IMR-90 (cell line): Measurements from ENCODE around the gene EPC1. TPM values are rescaled to one million over a fixed set of nuclear protein-coding genes. Genes with fewer than 3 reads are reported as not detected.

Source experiments
- ATAC-seq: fragments of 200-7000 bp; cut with Tn5 transposase; 2 replicates; pipeline ENCODE4 v1.9.1; 2020; ENCODE audit warnings: low read depth, mild to moderate bottlenecking, moderate library complexity
- BruUV-seq: library from RNA; stranded (reverse); fragments of 400-500 nt; replicated peaks from 2 replicates; lab custom pipeline; 2021; lab: Mats Ljungman, UMichigan
- CTCF ChIA-PET: fragments of 300-600 bp; formaldehyde crosslinking; extraction: SDS; loops from one replicate; lab custom pipeline; 2021; ENCODE audit warnings: antibody characterized with exemption; lab: Yijun Ruan, JAX
- POLR2A ChIA-PET: fragments of 300-600 bp; sonication (Branson Sonifier 250); formaldehyde crosslinking; loops from one replicate; lab custom pipeline; 2022; ENCODE audit warnings: antibody characterized with exemption; ENCODE audit not compliant: unreplicated experiment; lab: Charles Lee
- DNase-seq: peaks from one replicate; pipeline ENCODE4 v3.0.0; 2013
- H2AFZ ChIP-seq: replicated peaks from 2 replicates; pipeline ENCODE3; 2013; ENCODE audit warnings: low read length, mild to moderate bottlenecking; ENCODE audit not compliant: poor library complexity
- H2AK5ac ChIP-seq: 2 replicates; pipeline ENCODE4 v1.6.1; 2013; ENCODE audit warnings: low read depth, low read length, inconsistent platforms
- H2AK9ac ChIP-seq: replicated peaks from 2 replicates; pipeline ENCODE3; 2013; ENCODE audit warnings: mild to moderate bottlenecking, low read depth, low read length, moderate library complexity; ENCODE audit not compliant: poor library complexity
- H2BK120ac ChIP-seq: 2 replicates; pipeline ENCODE4 v1.6.1; 2013; ENCODE audit warnings: low read depth, low read length, inconsistent platforms
- H2BK15ac ChIP-seq: 3 replicates; pipeline ENCODE4 v1.6.1; 2013; ENCODE audit warnings: low read depth, low read length, inconsistent platforms
- H2BK20ac ChIP-seq: 2 replicates; pipeline ENCODE4 v1.6.1; 2013; ENCODE audit warnings: low read depth, mild to moderate bottlenecking, inconsistent platforms, low read length, moderate library complexity
- H2BK5ac ChIP-seq: 2 replicates; pipeline ENCODE4 v1.6.1; 2013; ENCODE audit warnings: mild to moderate bottlenecking, low read depth, low read length, inconsistent platforms; ENCODE audit not compliant: poor library complexity, severe bottlenecking
- H3K14ac ChIP-seq: replicated peaks from 2 replicates; pipeline ENCODE4 v1.6.1; 2013; ENCODE audit warnings: low read depth, low read length, inconsistent platforms
- H3K18ac ChIP-seq: 2 replicates; pipeline ENCODE4 v1.6.1; 2013; ENCODE audit warnings: low read depth, low read length, control low read depth
- H3K23ac ChIP-seq: 2 replicates; pipeline ENCODE4 v1.6.1; 2013; ENCODE audit warnings: low read depth, low read length, inconsistent platforms
- H3K27ac ChIP-seq: 2 replicates; pipeline ENCODE4 v1.5.1; 2013; ENCODE audit warnings: mild to moderate bottlenecking, control low read depth, low read length; ENCODE audit not compliant: insufficient read depth
- H3K27me3 ChIP-seq: 2 replicates; pipeline ENCODE4 v1.6.1; 2013; ENCODE audit warnings: low read length; ENCODE audit not compliant: control insufficient read depth, insufficient read depth
- H3K36me3 ChIP-seq: 2 replicates; pipeline ENCODE4 v1.6.1; 2013; ENCODE audit warnings: low read length, mixed read lengths; ENCODE audit not compliant: control insufficient read depth, insufficient read depth
- H3K4ac ChIP-seq: 2 replicates; pipeline ENCODE4 v1.6.1; 2013; ENCODE audit warnings: low read depth, low read length, inconsistent platforms
- H3K4me1 ChIP-seq: 2 replicates; pipeline ENCODE4 v1.6.1; 2013; ENCODE audit warnings: low read length, mixed read lengths; ENCODE audit not compliant: control insufficient read depth, insufficient read depth
- H3K4me2 ChIP-seq: 2 replicates; pipeline ENCODE4 v1.6.1; 2013; ENCODE audit warnings: low read depth, mild to moderate bottlenecking, control low read depth, low read length, moderate library complexity
- H3K4me3 ChIP-seq: 2 replicates; pipeline ENCODE4 v1.5.1; 2013; ENCODE audit warnings: low read depth, mild to moderate bottlenecking, control low read depth, low read length, moderate library complexity; ENCODE audit not compliant: insufficient read depth
- H3K56ac ChIP-seq: 2 replicates; pipeline ENCODE4 v1.6.1; 2013; ENCODE audit warnings: low read length, inconsistent platforms; ENCODE audit not compliant: insufficient read depth; ENCODE audit errors: extremely low read depth
- H3K79me1 ChIP-seq, 2 experiments: 2 replicates each; pipeline ENCODE4 v1.6.1; 2013; ENCODE audit warnings: low read length in 2 of 2, inconsistent platforms in 1 of 2, low read depth in 1 of 2
- H3K9ac ChIP-seq: 2 replicates; pipeline ENCODE4 v1.6.1; 2013; ENCODE audit warnings: low read depth, low read length, control low read depth
- H3K9me1 ChIP-seq: 2 replicates; pipeline ENCODE4 v1.6.1; 2013; ENCODE audit warnings: low read length, inconsistent platforms; ENCODE audit not compliant: insufficient read depth
- H3K9me3 ChIP-seq: 2 replicates; pipeline ENCODE4 v1.6.1; 2013; ENCODE audit warnings: low read length; ENCODE audit not compliant: control insufficient read depth, insufficient read depth
- H4K20me1 ChIP-seq: 2 replicates; pipeline ENCODE4 v1.6.1; 2013; ENCODE audit warnings: low read length, inconsistent platforms; ENCODE audit not compliant: insufficient read depth
- H4K5ac ChIP-seq: 2 replicates; pipeline ENCODE4 v1.6.1; 2013; ENCODE audit warnings: mild to moderate bottlenecking, low read depth, low read length, control low read depth
- H4K8ac ChIP-seq, 2 experiments: 2 replicates each; pipeline ENCODE4 v1.6.1; 2013; ENCODE audit warnings: low read depth in 2 of 2, low read length in 2 of 2, control low read depth in 1 of 2, inconsistent platforms in 1 of 2
- H4K91ac ChIP-seq: 2 replicates; pipeline ENCODE4 v1.6.1; 2013; ENCODE audit warnings: low read depth, low read length, inconsistent platforms; ENCODE audit not compliant: insufficient read depth
- BHLHE40 ChIP-seq: fragments of 150-350 bp; IDR thresholded peaks from 2 replicates; pipeline ENCODE4 v1.6.1; 2016; ENCODE audit warnings: mild to moderate bottlenecking, low read depth, low read length
- CEBPB ChIP-seq: IDR thresholded peaks from 2 replicates; pipeline ENCODE4 v1.6.1; 2012; ENCODE audit warnings: low read depth, low read length, improper control_type of control experiment
- CHD1 ChIP-seq: IDR thresholded peaks from 2 replicates; pipeline ENCODE4 v1.6.1; 2012; ENCODE audit warnings: low read depth, low read length, improper control_type of control experiment
- FOS ChIP-seq: fragments of 150-350 bp; IDR thresholded peaks from 2 replicates; pipeline ENCODE4 v1.6.1; 2016; ENCODE audit warnings: low read depth, low read length
- MAFK ChIP-seq: IDR thresholded peaks from 2 replicates; pipeline ENCODE4 v1.6.1; 2012; ENCODE audit warnings: low read depth, low read length, improper control_type of control experiment
- MAZ ChIP-seq: IDR thresholded peaks from 2 replicates; pipeline ENCODE4 v1.6.1; 2012; ENCODE audit warnings: low read depth, mild to moderate bottlenecking, low read length, improper control_type of control experiment, moderate library complexity, borderline replicate concordance
- MXI1 ChIP-seq: IDR thresholded peaks from 2 replicates; pipeline ENCODE4 v1.6.1; 2012; ENCODE audit warnings: low read depth, mild to moderate bottlenecking, low read length, moderate library complexity, borderline replicate concordance
- NFE2L2 ChIP-seq: fragments of 150-350 bp; IDR thresholded peaks from 2 replicates; pipeline ENCODE4 v1.6.1; 2016; ENCODE audit warnings: low read depth, mild to moderate bottlenecking, low read length
- POLR2A ChIP-seq: IDR thresholded peaks from 2 replicates; pipeline ENCODE4 v1.6.1; 2012; ENCODE audit warnings: mild to moderate bottlenecking, low read depth, low read length
- RAD21 ChIP-seq: IDR thresholded peaks from 2 replicates; pipeline ENCODE4 v1.6.1; 2012; ENCODE audit warnings: low read length, improper control_type of control experiment
- RCOR1 ChIP-seq: IDR thresholded peaks from 2 replicates; pipeline ENCODE4 v1.6.1; 2012; ENCODE audit warnings: mild to moderate bottlenecking, low read length, improper control_type of control experiment; ENCODE audit not compliant: insufficient replicate concordance
- RFX5 ChIP-seq: IDR thresholded peaks from 2 replicates; pipeline ENCODE4 v1.8.0; 2012; ENCODE audit warnings: low read depth, mild to moderate bottlenecking, low read length, moderate library complexity
- SMC3 ChIP-seq: fragments of 150-350 bp; IDR thresholded peaks from 2 replicates; pipeline ENCODE4 v1.6.1; 2016; ENCODE audit warnings: low read depth, mild to moderate bottlenecking, antibody characterized with exemption, low read length, moderate library complexity
- dilution Hi-C: fragments of 300-500 bp; cut with HindIII; formaldehyde crosslinking; loops from one replicate; pipeline ENCODE4 v1.14.3; 2018; ENCODE audit warnings: low sequenced_read_pairs; ENCODE audit not compliant: unreplicated experiment
- in situ Hi-C: fragments of 300-500 bp; cut with MboI; formaldehyde crosslinking; loops from 3 replicates; pipeline ENCODE4 v1.14.3; 2019; ENCODE audit warnings: low sequenced_read_pairs, inconsistent platforms, mixed read lengths
- intact Hi-C: fragments of 100-400 bp; cut with micrococcal nuclease; formaldehyde crosslinking; loops from 2 replicates; pipeline ENCODE4 v1.10.0; 2022
- polyA plus RNA-seq, 3 experiments: library from polyadenylated mRNA; depleted of rRNA; stranded (reverse); fragments of >200 nt; gene quantifications; 2 replicates each; pipeline ENCODE4 v1.2.3, GENCODE V29; 2012; ENCODE audit warnings: low replicate concordance in 1 of 3
- total RNA-seq: library from RNA; depleted of rRNA; stranded (reverse); fragments of >200 nt; gene quantifications from 2 replicates; pipeline ENCODE4 v1.2.3, GENCODE V29; 2012
- TF ChIP-seq, protein P1 (sequence below): fragments of 150-350 bp; IDR thresholded peaks from 2 replicates; pipeline ENCODE4 v1.6.1; 2016; ENCODE audit warnings: low read depth, mild to moderate bottlenecking, low read length, moderate library complexity, borderline replicate concordance
- TF ChIP-seq, protein P2 (sequence below): conservative IDR thresholded peaks from 2 replicates; pipeline ENCODE4 v1.5.1; 2012; ENCODE audit warnings: mild to moderate bottlenecking, low read depth, low read length, improper control_type of control experiment
- TF ChIP-seq, protein P3 (sequence below): fragments of 150-350 bp; IDR thresholded peaks from 2 replicates; pipeline ENCODE4 v1.6.1; 2017; ENCODE audit warnings: mild to moderate bottlenecking, antibody characterized with exemption, low read length, low read depth

EPC1 gene
- total and polyA plus RNA-seq, 2 of the 4 experiments (the other 2 are of a cell fraction): 21.9 to 23.5 TPM

DNA sequence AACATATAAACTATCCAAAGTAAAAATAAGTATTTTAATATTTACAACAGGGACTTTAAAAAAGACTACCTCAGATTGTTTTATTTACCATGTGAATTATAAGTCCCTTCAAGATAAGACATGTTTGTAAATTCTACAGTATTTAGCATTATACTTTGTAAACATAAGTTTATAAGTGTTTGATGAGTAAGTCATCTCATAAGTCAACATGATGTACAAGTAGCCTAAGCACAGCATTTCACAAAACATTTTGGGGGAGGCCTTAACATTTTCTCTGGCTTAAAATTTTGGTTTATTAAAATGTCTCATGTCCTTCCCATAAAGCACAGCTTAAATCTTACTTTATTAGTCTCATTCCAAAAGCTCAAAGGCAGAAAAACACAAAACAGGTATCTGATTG lies 15.4 kb downstream of the EPC1 start:
- dilution Hi-C loops (no loop called here), intact Hi-C loops (no loop called here), in situ Hi-C loops (no loop called here)
- no peak overlapping the region for H3K56ac ChIP-seq
- no peak overlapping the region for H3K4me2 ChIP-seq
- CTCF ChIA-PET: no interaction called here
- no peak overlapping the region for H2AK9ac ChIP-seq
- POLR2A ChIA-PET: no interaction called here
- H4K8ac ChIP-seq: no peak overlapping the region
- H2BK120ac ChIP-seq: no peak overlapping the region
- no peak overlapping the region for H2BK20ac ChIP-seq
- DNase-seq: no peak
- H3K18ac ChIP-seq: no peak overlapping the region
- H3K9me3 ChIP-seq: no peaks in the 10 kb centered on the region
- H4K20me1 ChIP-seq: peaks cover 89% of the 10 kb centered on the region
- H3K4me3 ChIP-seq: no peak overlapping the region
- no peak for TF ChIP-seq RCOR1
- TF ChIP-seq, protein P1, sequence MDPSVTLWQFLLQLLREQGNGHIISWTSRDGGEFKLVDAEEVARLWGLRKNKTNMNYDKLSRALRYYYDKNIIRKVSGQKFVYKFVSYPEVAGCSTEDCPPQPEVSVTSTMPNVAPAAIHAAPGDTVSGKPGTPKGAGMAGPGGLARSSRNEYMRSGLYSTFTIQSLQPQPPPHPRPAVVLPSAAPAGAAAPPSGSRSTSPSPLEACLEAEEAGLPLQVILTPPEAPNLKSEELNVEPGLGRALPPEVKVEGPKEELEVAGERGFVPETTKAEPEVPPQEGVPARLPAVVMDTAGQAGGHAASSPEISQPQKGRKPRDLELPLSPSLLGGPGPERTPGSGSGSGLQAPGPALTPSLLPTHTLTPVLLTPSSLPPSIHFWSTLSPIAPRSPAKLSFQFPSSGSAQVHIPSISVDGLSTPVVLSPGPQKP: no peak
- no peak for TF ChIP-seq POLR2A
- TF ChIP-seq BHLHE40: no peak
- no peak for TF ChIP-seq RFX5
- no peak for TF ChIP-seq SMC3
- TF ChIP-seq CEBPB: no peak
- TF ChIP-seq FOS: no peak
- no peak for TF ChIP-seq MXI1
- TF ChIP-seq NFE2L2: no peak
- TF ChIP-seq MAFK: no peak
- no peak for TF ChIP-seq CHD1
- TF ChIP-seq RAD21: no peak
- TF ChIP-seq, protein P2, sequence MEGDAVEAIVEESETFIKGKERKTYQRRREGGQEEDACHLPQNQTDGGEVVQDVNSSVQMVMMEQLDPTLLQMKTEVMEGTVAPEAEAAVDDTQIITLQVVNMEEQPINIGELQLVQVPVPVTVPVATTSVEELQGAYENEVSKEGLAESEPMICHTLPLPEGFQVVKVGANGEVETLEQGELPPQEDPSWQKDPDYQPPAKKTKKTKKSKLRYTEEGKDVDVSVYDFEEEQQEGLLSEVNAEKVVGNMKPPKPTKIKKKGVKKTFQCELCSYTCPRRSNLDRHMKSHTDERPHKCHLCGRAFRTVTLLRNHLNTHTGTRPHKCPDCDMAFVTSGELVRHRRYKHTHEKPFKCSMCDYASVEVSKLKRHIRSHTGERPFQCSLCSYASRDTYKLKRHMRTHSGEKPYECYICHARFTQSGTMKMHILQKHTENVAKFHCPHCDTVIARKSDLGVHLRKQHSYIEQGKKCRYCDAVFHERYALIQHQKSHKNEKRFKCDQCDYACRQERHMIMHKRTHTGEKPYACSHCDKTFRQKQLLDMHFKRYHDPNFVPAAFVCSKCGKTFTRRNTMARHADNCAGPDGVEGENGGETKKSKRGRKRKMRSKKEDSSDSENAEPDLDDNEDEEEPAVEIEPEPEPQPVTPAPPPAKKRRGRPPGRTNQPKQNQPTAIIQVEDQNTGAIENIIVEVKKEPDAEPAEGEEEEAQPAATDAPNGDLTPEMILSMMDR: no peak
- TF ChIP-seq, protein P3, sequence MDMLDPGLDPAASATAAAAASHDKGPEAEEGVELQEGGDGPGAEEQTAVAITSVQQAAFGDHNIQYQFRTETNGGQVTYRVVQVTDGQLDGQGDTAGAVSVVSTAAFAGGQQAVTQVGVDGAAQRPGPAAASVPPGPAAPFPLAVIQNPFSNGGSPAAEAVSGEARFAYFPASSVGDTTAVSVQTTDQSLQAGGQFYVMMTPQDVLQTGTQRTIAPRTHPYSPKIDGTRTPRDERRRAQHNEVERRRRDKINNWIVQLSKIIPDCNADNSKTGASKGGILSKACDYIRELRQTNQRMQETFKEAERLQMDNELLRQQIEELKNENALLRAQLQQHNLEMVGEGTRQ: no peak
- TF ChIP-seq MAZ: no peak
- ATAC-seq: no peak
- peaks cover 9% of the 10 kb centered on the region for H3K4me1 ChIP-seq
- no peaks in the 10 kb centered on the region for H3K27me3 ChIP-seq
- peaks cover 31% of the 10 kb centered on the region for H3K9me1 ChIP-seq
- no peak overlapping the region for H2AK5ac ChIP-seq
- H3K23ac ChIP-seq: no peak overlapping the region
- BruUV-seq: no TSS peak
- no peak overlapping the region for H4K5ac ChIP-seq
- H3K36me3 ChIP-seq: peaks cover 3% of the 10 kb centered on the region; the same call in 1 of the 2 replicates
- no peak overlapping the region for H2BK5ac ChIP-seq
- no peak overlapping the region for H2BK15ac ChIP-seq
- no peak overlapping the region for H3K27ac ChIP-seq
- H2AFZ ChIP-seq: no peak overlapping the region
- H3K14ac ChIP-seq: no peak overlapping the region
- peaks cover 3 to 77% of the 10 kb centered on the region in 2 experiments; a peak in 2 of 4 replicates for H3K79me1 ChIP-seq
- H4K91ac ChIP-seq: no peak overlapping the region
- no peak overlapping the region for H3K4ac ChIP-seq
- H3K9ac ChIP-seq: no peak overlapping the region
